ENCODE data around the gene PACS2.

DNA sequence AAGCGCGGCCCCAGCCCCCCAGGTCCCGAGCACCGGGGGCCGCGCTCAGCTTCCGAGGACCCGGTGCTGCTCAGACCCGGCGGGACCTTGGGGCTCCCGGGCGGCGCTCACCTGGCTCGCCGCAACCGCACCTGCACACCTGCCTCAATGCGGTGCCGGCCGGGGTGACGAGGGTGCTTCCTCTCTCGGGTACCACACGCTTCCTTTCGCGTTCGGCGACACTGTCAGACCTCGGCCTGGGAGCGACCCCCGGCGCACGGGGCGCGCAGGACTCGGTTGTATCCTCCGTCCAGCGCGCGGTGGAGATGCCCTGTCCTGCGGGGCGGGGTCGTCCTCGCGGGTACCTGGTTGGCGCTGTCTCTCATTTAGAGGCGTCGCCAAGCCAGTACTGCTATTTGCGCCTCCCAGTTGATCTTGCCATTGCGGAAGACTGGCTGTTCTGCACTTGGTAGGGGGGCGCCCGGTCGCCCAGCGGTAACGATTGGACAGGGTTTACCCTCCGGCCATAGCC is 718 bp downstream of the PACS2 start:
- TF ChIP-seq, protein P1, sequence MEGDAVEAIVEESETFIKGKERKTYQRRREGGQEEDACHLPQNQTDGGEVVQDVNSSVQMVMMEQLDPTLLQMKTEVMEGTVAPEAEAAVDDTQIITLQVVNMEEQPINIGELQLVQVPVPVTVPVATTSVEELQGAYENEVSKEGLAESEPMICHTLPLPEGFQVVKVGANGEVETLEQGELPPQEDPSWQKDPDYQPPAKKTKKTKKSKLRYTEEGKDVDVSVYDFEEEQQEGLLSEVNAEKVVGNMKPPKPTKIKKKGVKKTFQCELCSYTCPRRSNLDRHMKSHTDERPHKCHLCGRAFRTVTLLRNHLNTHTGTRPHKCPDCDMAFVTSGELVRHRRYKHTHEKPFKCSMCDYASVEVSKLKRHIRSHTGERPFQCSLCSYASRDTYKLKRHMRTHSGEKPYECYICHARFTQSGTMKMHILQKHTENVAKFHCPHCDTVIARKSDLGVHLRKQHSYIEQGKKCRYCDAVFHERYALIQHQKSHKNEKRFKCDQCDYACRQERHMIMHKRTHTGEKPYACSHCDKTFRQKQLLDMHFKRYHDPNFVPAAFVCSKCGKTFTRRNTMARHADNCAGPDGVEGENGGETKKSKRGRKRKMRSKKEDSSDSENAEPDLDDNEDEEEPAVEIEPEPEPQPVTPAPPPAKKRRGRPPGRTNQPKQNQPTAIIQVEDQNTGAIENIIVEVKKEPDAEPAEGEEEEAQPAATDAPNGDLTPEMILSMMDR (IDR thresholded peaks at IDR 0.05), result no peak
- TF ChIP-seq EZH2 (IDR thresholded peaks at IDR 0.05; ENCODE audit: borderline replicate concordance, insufficient read depth, low read depth, low read length, poor library complexity, severe bottlenecking), result no peak
